PC-3 (cell line): ENCODE measurements around the gene CD300C. TPM values are rescaled to one million over a fixed set of nuclear protein-coding genes. Genes with fewer than 3 reads are reported as not detected.

ENCODE experiments used
- ATAC-seq: fragments of 200-7000 bp; cut with Tn5 transposase; 2 replicates; pipeline ENCODE4 v1.9.1; 2020; ENCODE audit warnings: mild to moderate bottlenecking, moderate library complexity
- BruUV-seq: library from RNA; stranded (reverse); fragments of 400-500 nt; replicated peaks from 2 replicates; lab custom pipeline; 2021; lab: Mats Ljungman, UMichigan
- CTCF ChIA-PET: fragments of 300-600 bp; sonication (Branson Sonifier 250); formaldehyde crosslinking; loops from one replicate; lab custom pipeline; 2022; ENCODE audit warnings: antibody characterized with exemption; lab: Charles Lee
- POLR2A ChIA-PET: fragments of 300-600 bp; sonication (Branson Sonifier 250); formaldehyde crosslinking; loops from one replicate; lab custom pipeline; 2022; ENCODE audit warnings: antibody characterized with exemption; ENCODE audit not compliant: unreplicated experiment; lab: Charles Lee
- DNase-seq: peaks from one replicate; pipeline ENCODE4 v3.0.0-alpha.2; 2015
- H2AFZ ChIP-seq: fragments of 300-600 bp; sonication (generic); 2 replicates; pipeline ENCODE4 v1.6.0; 2016; ENCODE audit warnings: antibody characterized with exemption, low read length
- H3F3A ChIP-seq: fragments of 300-600 bp; sonication (generic); one replicate; pipeline ENCODE4 v1.6.0; 2017; ENCODE audit warnings: antibody characterized with exemption, low read length, control low read depth, mild to moderate bottlenecking; ENCODE audit not compliant: unreplicated experiment
- H3K27ac ChIP-seq: fragments of 300-600 bp; sonication (generic); 2 replicates; pipeline ENCODE4 v1.5.1; 2016; ENCODE audit warnings: mild to moderate bottlenecking, low read length
- H3K27me3 ChIP-seq: fragments of 300-600 bp; sonication (generic); 2 replicates; pipeline ENCODE4 v1.6.1; 2016; ENCODE audit warnings: low read length, mixed read lengths
- H3K36me3 ChIP-seq: fragments of 300-600 bp; sonication (generic); 2 replicates; pipeline ENCODE4 v1.6.1; 2016; ENCODE audit warnings: low read depth, mixed run types, low read length, mixed read lengths
- H3K4me1 ChIP-seq: fragments of 300-600 bp; sonication (generic); 2 replicates; pipeline ENCODE4 v1.5.1; 2016; ENCODE audit warnings: low read length; ENCODE audit not compliant: insufficient read depth
- H3K4me2 ChIP-seq: fragments of 300-600 bp; sonication (generic); 2 replicates; pipeline ENCODE4 v1.6.0; 2016; ENCODE audit warnings: low read length
- H3K4me3 ChIP-seq: fragments of 300-600 bp; sonication (generic); 2 replicates; pipeline ENCODE4 v1.5.1; 2016; ENCODE audit warnings: mild to moderate bottlenecking, low read length, mixed read lengths
- H3K79me2 ChIP-seq: fragments of 300-600 bp; sonication (generic); 2 replicates; pipeline ENCODE4 v1.6.1; 2017; ENCODE audit warnings: low read length, mixed read lengths
- H3K9ac ChIP-seq: fragments of 300-600 bp; sonication (generic); 2 replicates; pipeline ENCODE4 v1.6.0; 2016; ENCODE audit warnings: mild to moderate bottlenecking, low read length
- H3K9me2 ChIP-seq: fragments of 300-600 bp; sonication (generic); replicated peaks from 2 replicates; pipeline ENCODE4 v1.6.1; 2016; ENCODE audit warnings: mixed run types, low read length, mixed read lengths
- H3K9me3 ChIP-seq: fragments of 300-600 bp; sonication (generic); 2 replicates; pipeline ENCODE4 v1.6.1; 2016; ENCODE audit warnings: low read length, mixed read lengths
- H4K20me1 ChIP-seq: fragments of 300-600 bp; sonication (generic); 2 replicates; pipeline ENCODE4 v1.6.1; 2016; ENCODE audit warnings: low read length, mixed read lengths
- EZH2 ChIP-seq: fragments of 300-600 bp; sonication (generic); IDR thresholded peaks from one replicate; pipeline ENCODE4 v1.6.1; 2017; ENCODE audit warnings: antibody characterized with exemption, mild to moderate bottlenecking, low read length; ENCODE audit not compliant: unreplicated experiment
- EZH2phosphoT487 ChIP-seq: fragments of 300-600 bp; sonication (generic); IDR thresholded peaks from 2 replicates; pipeline ENCODE4 v1.6.1; 2018; ENCODE audit warnings: mild to moderate bottlenecking, antibody characterized with exemption, low read length, borderline replicate concordance
- intact Hi-C: fragments of 100-400 bp; cut with micrococcal nuclease; formaldehyde crosslinking; loops from 2 replicates; pipeline ENCODE4 v1.9.0; 2023
- total RNA-seq: library from RNA; depleted of rRNA; stranded (reverse); fragments of >200 nt; gene quantifications from 2 replicates; pipeline ENCODE4 v1.2.3, GENCODE V29; 2014
- TF ChIP-seq, protein P1 (sequence below): fragments of 300-600 bp; sonication (generic); conservative IDR thresholded peaks from 2 replicates; pipeline ENCODE4 v1.5.1; 2017; ENCODE audit warnings: antibody characterized with exemption, low read depth, mild to moderate bottlenecking, low read length

The CD300C gene
- total RNA-seq, 1 experiment from 2014 or later, result not detected

DNA sequence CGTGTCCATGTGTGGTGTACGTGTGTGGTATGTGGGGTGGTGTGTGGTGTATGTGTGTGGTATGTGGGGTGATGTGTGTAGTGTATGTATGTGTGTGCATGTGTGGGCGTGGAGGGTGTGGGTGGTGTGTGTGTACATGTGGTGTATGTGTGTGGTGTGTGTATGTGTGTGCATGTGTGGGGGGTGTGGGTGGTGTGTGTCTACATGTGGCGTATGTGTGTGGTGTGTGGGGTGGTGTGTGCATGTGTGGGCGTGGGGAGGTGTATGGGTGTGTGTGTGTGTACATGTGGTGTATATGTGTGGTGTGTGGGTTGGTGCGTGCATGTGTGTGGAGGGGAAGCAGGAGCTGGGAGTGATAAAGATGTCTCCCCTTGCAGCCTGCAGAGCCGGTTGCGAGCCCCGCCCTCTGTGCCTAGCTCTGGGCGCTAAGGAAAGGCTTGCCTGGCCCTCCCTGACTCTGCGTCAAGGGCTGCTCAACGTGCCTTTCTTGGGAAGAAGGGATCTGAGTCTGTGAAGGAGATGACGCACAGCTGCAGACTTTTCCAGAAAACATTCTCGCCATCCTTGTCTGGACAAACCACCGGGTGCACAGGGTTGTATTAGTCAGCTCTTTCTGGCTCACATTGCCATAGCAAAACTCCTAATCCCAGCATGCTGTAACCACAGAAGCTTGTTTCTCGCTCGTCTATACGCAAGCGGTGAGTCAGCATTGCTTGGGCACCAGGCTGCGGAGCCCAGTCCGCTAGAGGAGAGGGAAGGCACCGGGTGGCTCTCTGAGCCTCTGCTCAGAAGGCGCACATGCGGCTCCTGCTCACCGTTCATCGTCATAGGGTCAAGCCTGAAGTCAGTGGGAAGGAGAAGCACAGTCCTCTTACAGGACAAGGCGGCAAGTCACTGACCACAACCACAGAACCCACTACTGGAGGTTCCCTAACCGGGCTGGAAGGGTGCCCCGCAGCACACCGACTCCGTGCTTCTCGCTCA, 23.4 kb upstream of the CD300C start:
- H3K9me2 ChIP-seq, result no peaks in the 10 kb centered on the region
- ATAC-seq (peak; percentile 97), DNase-seq (peak; percentile 99)
- H3K27ac ChIP-seq, result peak overlapping the region; percentile 88
- CTCF ChIA-PET, result interaction anchor here (0.5 to 0.7 kb wide), 2 partner anchors 114 to 270 kb away, joined by 3 read pairs; no protein-coding TSS in a partner anchor
- no peak overlapping the region for H3K4me3 ChIP-seq
- 0 out of 2 replicates have a peak overlapping the region, but pooled peaks have one; percentile 11 for H2AFZ ChIP-seq
- H3K36me3 ChIP-seq, result no peaks in the 10 kb centered on the region
- no peaks in the 10 kb centered on the region for H4K20me1 ChIP-seq
- H3K4me2 ChIP-seq, result peak overlapping the region; percentile 34
- H3K27me3 ChIP-seq, result peaks cover 30% of the 10 kb centered on the region
- H3K4me1 ChIP-seq, result peaks cover 14% of the 10 kb centered on the region
- POLR2A ChIA-PET, result interaction anchor here (0.6 kb wide), 1 partner anchor 356 kb away, joined by 3 read pairs; the partner anchor contains the start of gene TTYH2
- H3K9me3 ChIP-seq, result no peaks in the 10 kb centered on the region
- H3F3A ChIP-seq, result no peaks in the 10 kb centered on the region
- intact Hi-C loops, result no loop called here
- no TSS peak for BruUV-seq
- H3K9ac ChIP-seq, result peak overlapping the region; percentile 39; the same call in 1 of the 2 replicates
- H3K79me2 ChIP-seq, result no peaks in the 10 kb centered on the region
- 0 out of 2 replicates have a peak, but pooled peaks have one; percentile 32 for TF ChIP-seq EZH2phosphoT487
- TF ChIP-seq EZH2, result no peak

DNA sequence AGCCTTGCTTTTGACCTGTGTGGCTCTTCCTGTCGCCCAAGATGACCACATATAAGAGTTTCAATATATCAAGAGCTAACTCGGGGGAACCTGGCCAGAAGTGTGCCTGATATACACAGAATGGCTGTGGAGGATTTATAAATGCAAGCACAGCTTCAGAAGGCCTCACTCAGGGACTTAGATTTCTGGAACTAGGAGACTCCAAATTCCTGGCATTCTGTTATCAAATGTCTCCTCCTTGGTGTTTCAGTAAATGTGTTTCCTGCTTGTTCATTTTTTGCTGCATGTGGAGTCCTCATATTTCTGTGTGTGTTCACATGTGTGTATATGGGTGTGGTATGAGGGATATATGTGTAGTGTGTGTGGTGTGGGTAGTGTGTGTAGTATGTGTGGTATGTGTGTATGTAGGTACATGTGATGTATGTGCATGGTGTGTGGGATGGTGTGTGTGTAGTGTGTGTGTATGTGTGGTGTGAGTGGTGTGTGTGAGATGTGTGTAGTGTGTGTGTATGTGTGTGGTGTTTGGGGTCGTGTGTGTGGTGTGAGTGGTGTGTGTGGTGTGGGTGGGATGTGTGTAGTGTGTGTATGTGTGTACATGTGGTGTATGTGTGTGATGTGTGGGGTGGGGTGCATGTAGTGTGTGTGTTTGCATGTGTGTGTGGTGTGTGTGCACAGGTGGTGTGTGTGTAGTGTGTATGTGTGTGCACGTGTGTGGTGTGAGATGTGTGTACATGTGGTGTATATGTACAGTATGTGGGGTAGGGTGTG, 22.4 kb upstream of the CD300C start:
- BruUV-seq, result no TSS peak
- Histone ChIP-seq H3K9ac (no peak overlapping the region), H3K4me2 (no peak overlapping the region), H3K27ac (peak overlapping the region; percentile 88), H2AFZ (no peak overlapping the region), H3F3A (no peaks in the 10 kb centered on the region), H3K36me3 (no peaks in the 10 kb centered on the region), H3K4me1 (peaks cover 14% of the 10 kb centered on the region), H3K79me2 (no peaks in the 10 kb centered on the region), H3K9me3 (no peaks in the 10 kb centered on the region), H3K4me3 (no peak overlapping the region), H4K20me1 (no peaks in the 10 kb centered on the region), H3K9me2 (no peaks in the 10 kb centered on the region), H3K27me3 (peaks cover 34% of the 10 kb centered on the region)
- TF ChIP-seq EZH2phosphoT487, result no peak
- TF ChIP-seq, protein P1, sequence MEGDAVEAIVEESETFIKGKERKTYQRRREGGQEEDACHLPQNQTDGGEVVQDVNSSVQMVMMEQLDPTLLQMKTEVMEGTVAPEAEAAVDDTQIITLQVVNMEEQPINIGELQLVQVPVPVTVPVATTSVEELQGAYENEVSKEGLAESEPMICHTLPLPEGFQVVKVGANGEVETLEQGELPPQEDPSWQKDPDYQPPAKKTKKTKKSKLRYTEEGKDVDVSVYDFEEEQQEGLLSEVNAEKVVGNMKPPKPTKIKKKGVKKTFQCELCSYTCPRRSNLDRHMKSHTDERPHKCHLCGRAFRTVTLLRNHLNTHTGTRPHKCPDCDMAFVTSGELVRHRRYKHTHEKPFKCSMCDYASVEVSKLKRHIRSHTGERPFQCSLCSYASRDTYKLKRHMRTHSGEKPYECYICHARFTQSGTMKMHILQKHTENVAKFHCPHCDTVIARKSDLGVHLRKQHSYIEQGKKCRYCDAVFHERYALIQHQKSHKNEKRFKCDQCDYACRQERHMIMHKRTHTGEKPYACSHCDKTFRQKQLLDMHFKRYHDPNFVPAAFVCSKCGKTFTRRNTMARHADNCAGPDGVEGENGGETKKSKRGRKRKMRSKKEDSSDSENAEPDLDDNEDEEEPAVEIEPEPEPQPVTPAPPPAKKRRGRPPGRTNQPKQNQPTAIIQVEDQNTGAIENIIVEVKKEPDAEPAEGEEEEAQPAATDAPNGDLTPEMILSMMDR, result no peak
- no peak for TF ChIP-seq EZH2
- no peak for ATAC-seq
- intact Hi-C loops, result no loop called here
- CTCF ChIA-PET, result no interaction called here
- POLR2A ChIA-PET, result no interaction called here
- DNase-seq, result no peak

DNA sequence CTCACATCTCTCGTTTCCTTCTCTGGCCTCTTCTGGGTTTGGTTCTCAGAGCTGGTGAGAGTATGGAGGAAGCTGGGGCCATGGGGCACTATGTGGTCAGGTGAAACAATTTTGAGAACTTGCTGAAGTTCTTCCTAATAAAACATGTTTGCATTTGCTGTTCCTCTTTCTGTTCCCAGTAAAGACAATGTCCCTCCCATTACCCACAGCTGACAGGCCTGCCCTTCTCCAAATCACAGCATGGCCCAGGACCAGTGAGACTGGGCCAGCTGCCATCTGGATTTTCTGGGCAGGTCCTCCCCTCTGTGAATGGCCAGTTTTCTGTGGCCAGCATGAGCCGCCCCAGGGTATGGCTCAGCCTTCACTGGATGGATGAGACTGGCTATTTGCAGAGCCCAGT, 21.5 kb upstream of the CD300C start, which contains the start of gene CD300H:
TSS of gene CD300H (minus strand) at position 113 of the 400 bp plus-strand sequence.
- intact Hi-C loops, result no loop called here
- CTCF ChIA-PET, result no interaction called here

More for the DNA sequence above, 21.5 kb upstream of the CD300C start, which contains the start of gene CD300H:
- no peak within 1 kb of the TSS for H2AFZ ChIP-seq
- TF ChIP-seq EZH2 (no peak), EZH2phosphoT487 (no peak)
- TF ChIP-seq, protein P1, result no peak
- POLR2A ChIA-PET, result no interaction called here
- BruUV-seq, result no TSS peak
- no peaks in the 10 kb centered on the region for H3K36me3 ChIP-seq
- no peak within 1 kb of the TSS for H3K4me3 ChIP-seq
- H3K9ac ChIP-seq, result no peak within 1 kb of the TSS
- H3K79me2 ChIP-seq, result no peaks in the 10 kb centered on the region
- H3K27me3 ChIP-seq, result peaks cover 27% of the 10 kb centered on the region
- H3K4me2 ChIP-seq, result no peak within 1 kb of the TSS
- H3F3A ChIP-seq, result no peaks in the 10 kb centered on the region
- ATAC-seq, result no peak
- peaks cover 14% of the 10 kb centered on the region for H3K4me1 ChIP-seq
- no peaks in the 10 kb centered on the region for H4K20me1 ChIP-seq
- no peaks in the 10 kb centered on the region for H3K9me2 ChIP-seq
- H3K27ac ChIP-seq, result no peak within 1 kb of the TSS
- no peaks in the 10 kb centered on the region for H3K9me3 ChIP-seq
- no peak for DNase-seq
